SK-N-DZ (cell line): ENCODE measurements around the gene TRMT2B. TPM values are rescaled to one million over a fixed set of nuclear protein-coding genes. Genes with fewer than 3 reads are reported as not detected.
A peak's percentile ranks its signal among the peaks of the same experiment; 100 is the strongest.
"Not testable (repeated sequence)": the region's sequence is repeated elsewhere in the genome, so short reads cannot be mapped to it uniquely, and the experiment has no call there.

Experiments used
- DNase-seq: peaks from one replicate; pipeline ENCODE4 v3.0.0-alpha.2; 2015; ENCODE audit warnings: low spot score
- polyA plus RNA-seq, 2 experiments: library from polyadenylated mRNA; depleted of rRNA; stranded (reverse); fragments of >200 nt; gene quantifications; 2 replicates each; pipeline ENCODE4 v1.2.3, GENCODE V29; 2014

The TRMT2B gene
- 18.2 and 22.7 TPM in 2 replicates for polyA plus RNA-seq (2014; cell fraction: cytosol; rRNA removed)
- polyA plus RNA-seq (2014; cell fraction: nucleus; rRNA removed) = 7.1 and 14.1 TPM in 2 replicates

GRCh38 chrX:101051549-101052302 lies at the start of gene TRMT2B:
TSS of gene TRMT2B (minus strand) at chrX:101052111. CDS start at chrX:101042289, 9,822 bp downstream.
- DNase-seq = peak; percentile 75

DNA sequence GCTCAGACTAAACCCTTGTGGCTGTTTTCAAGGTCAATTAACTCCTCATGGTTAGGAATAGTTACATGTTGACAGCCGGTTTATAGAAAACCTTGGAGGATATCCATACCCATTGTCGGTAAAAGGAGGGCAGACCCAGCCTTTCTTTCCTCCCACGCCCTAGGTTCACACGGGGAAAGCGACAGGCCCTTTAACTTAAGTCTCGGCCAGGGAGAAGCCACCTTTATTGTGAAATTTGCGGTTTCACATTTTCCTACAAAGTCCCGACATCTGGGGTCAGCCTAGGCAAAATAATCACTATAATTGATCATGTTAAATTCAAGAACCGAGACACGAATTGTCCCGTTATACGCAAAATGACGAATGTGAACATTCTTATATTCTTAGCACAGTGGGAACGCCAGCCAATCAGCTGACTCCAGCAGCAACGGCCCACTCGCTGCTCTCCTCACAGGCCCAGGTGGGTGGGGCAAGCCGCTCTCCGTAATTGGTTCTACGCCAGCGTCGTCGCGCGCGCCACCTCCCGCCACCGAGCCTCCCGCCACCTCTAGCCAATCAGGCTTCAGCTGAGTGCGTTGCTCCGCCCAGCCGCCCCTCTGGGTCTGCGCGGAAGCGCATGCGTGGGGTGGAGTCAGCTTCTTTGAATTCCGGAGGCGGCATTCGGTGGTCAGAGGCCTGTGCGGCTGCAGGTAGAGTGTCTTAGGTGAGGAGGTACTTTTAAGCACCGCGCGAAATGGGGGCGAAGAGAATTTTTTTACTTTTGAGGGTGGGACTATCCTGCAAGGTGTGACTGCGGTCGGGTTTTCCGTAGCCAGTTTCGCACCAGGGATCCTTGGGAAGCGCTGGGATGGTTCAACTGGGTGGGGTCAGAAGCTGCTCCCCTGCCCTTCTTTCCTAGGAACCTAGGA lies 45.9 kb upstream of the TRMT2B start, which contains the start of gene CENPI:
Gene CENPI, plus strand, starts transcription at position 659 of the 908 bp plus-strand sequence. CDS start 2,867 bp downstream, outside the sequence.
- DNase-seq = peak; percentile 91

- no peak for DNase-seq
Measured at GRCh38 chrX:101091817-101092216, 39.9 kb upstream of the TRMT2B start.

- no peak for DNase-seq
Measured at GRCh38 chrX:101081231-101081630, 29.3 kb upstream of the TRMT2B start.

GRCh38 chrX:101080326-101081124 lies 28.6 kb upstream of the TRMT2B start:
- DNase-seq = peak; percentile 5

GRCh38 chrX:101079736-101080270 lies 27.9 kb upstream of the TRMT2B start:
- peak; percentile 6 for DNase-seq

DNA sequence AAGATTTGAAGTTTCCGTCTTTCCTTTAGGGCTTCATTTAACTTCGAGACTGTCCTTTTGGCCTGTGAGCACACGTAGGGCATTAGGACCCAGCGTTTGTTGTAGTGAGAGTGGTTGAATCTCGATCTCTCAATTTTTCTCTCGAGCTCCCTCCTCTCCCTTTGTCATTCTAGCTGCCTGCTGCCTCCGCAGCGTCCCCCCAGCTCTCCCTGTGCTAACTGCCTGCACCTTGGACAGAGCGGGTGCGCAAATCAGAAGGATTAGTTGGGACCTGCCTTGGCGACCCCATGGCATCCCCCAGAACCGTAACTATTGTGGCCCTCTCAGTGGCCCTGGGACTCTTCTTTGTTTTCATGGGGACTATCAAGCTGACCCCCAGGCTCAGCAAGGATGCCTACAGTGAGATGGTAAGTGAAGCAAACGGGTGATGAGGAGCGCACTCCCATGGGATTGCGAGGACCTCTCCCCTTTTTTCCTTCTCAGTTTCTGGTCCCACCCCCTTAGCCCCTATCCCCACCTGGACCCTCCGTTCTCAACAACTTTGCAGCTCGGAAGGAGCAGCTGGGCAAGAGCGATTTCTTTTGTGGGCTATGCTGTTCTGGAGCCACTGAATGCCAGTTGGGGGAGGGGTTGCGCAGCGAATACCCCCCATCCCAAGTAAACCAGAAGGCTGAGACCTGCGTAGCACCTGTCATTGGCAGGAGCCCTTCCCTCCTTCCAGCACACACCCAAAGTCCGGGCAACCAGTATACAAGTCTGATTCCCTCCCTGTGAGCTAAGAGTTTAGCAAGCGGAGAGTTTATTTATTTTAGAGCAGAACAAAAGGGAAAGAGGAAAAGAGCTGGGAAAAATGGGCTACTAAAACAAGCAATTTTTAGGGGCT lies 27.0 kb upstream of the TRMT2B start, which contains the start of gene TMEM35A:
Gene TMEM35A, plus strand, starts transcription at position 164 of the 883 bp plus-strand sequence. Its CDS starts 124 bp downstream, at position 288.
- DNase-seq = peak; percentile 42

GRCh38 chrX:101071582-101071981 lies 19.7 kb upstream of the TRMT2B start:
- DNase-seq = no peak

- no peak for DNase-seq
Measured at GRCh38 chrX:101062176-101062575, 10.3 kb upstream of the TRMT2B start.

- no peak for DNase-seq
Measured at GRCh38 chrX:101057093-101057714, 5.3 kb upstream of the TRMT2B start.

GRCh38 chrX:101056551-101056950 lies 4.6 kb upstream of the TRMT2B start:
- not testable (repeated sequence) for DNase-seq

- no peak for DNase-seq
Measured at GRCh38 chrX:101051153-101051548, 760 bp downstream of the TRMT2B start.

GRCh38 chrX:101040197-101040596 lies 11.7 kb downstream of the TRMT2B start:
- no peak for DNase-seq

DNA sequence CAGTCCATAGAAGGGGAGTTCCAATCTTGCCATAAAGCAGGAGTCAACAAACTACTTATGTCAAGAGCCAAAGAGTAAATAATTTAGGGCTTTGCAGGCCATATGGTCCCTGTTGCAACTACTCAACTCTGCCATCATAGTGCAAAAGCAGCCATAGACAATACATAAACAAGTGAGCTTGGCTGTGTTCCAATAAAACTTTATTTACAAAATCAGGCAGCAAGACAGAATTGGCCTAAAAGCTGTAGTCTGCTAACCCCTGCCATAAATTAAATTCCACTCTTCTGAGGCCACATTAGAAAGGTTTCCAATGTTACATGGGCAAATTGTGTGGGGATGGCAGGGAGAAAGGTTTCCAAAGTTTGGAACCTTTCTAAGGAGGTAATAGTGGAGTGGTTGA lies 14.7 kb downstream of the TRMT2B start:
- DNase-seq = no peak

GRCh38 chrX:101029665-101030064 lies 22.2 kb downstream of the TRMT2B start:
- no peak for DNase-seq

- no peak for DNase-seq
Measured at GRCh38 chrX:101028562-101028961, 23.3 kb downstream of the TRMT2B start.

- DNase-seq = no peak
Measured at GRCh38 chrX:101025126-101025525, 26.8 kb downstream of the TRMT2B start.

DNA sequence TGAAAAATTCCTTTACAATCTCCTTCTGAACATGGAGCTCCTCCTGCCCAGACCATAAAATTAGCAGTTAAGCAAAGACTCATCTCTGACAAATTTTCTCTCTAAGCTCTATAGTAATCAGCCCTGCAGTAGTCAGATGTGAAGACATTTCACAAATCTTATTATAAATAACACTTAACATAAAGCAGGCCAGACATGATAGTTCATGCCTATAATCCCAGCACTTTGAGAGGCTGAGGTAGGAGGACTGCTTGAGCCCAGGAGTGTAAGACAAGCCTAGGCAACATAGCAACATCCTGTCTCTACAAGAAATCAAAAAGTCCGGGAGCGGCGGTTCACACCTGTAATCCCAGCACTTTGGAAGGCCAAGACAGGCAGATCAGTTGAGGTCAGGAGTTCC lies 29.9 kb downstream of the TRMT2B start:
- no peak for DNase-seq

DNA sequence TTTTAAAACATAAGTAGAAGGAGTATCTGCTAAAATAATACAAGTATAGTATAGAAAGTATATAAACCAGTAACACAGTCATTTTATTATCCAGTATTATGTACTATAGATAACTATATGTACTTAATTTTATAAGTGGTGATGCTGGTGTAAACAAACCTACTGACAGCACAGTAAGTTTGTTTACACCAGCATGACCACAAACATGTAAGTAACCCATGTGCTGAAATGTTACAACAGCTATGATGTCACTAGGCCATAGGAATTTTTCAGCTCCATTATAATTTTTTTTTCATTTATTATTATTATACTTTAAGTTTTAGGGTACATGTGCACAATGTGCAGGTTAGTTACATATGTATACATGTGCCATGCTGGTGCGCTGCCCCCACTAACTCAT lies 39.9 kb downstream of the TRMT2B start:
- not testable (repeated sequence) for DNase-seq
